Endothelial cell of umbilical vein (primary cell): ENCODE results near the gene NPTX1. TPM values are rescaled to one million over a fixed set of nuclear protein-coding genes. Genes with fewer than 3 reads are reported as not detected.

Source experiments
- BruUV-seq: library from RNA; stranded (reverse); fragments of 400-500 nt; replicated peaks from 2 replicates; lab custom pipeline; 2021; lab: Mats Ljungman, UMichigan
- CTCF ChIA-PET: fragments of 300-600, 350-600 bp; sonication (Branson Sonifier 250); formaldehyde crosslinking; loops from one replicate; lab custom pipeline; 2021; ENCODE audit warnings: antibody characterized with exemption, inconsistent platforms; lab: Charles Lee
- POLR2A ChIA-PET: fragments of 300-600, 350-600 bp; sonication (Branson Sonifier 250); formaldehyde crosslinking; loops from one replicate; lab custom pipeline; 2021; ENCODE audit warnings: antibody characterized with exemption, inconsistent platforms; lab: Charles Lee
- DNase-seq: peaks from one replicate; pipeline ENCODE4 v3.0.0-alpha.2; 2011; ENCODE audit warnings: low read depth, low spot score
- FAIRE-seq: peaks from 2 replicates; lab custom pipeline; 2011; peaks lifted over from hg19 to GRCh38; lab: Jason Lieb, UNC
- H2AFZ ChIP-seq: 2 replicates; pipeline ENCODE4 v1.6.0; 2012; ENCODE audit warnings: low read depth, low read length, control low read depth, inconsistent platforms
- H3K27ac ChIP-seq: 2 replicates; pipeline ENCODE4 v1.5.1; 2011; ENCODE audit warnings: low read depth, mild to moderate bottlenecking, control low read depth, low read length, moderate library complexity; ENCODE audit not compliant: insufficient read depth
- H3K27me3 ChIP-seq, 2 experiments: 2 replicates each; pipeline versions ENCODE4 v1.6.0 to v1.6.1; 2011; ENCODE audit warnings: low read length in 2 of 2, mixed read lengths in 1 of 2; ENCODE audit not compliant: control insufficient read depth in 2 of 2, insufficient read depth in 2 of 2
- H3K36me3 ChIP-seq, 2 experiments: 2 replicates in 1 of 2; 3 replicates in 1 of 2; pipeline ENCODE4 v1.5.1; 2011; ENCODE audit warnings: low read length in 2 of 2, mild to moderate bottlenecking in 1 of 2, moderate library complexity in 1 of 2; ENCODE audit not compliant: control insufficient read depth in 2 of 2, insufficient read depth in 2 of 2; ENCODE audit errors: extremely low read depth in 1 of 2
- H3K4me1 ChIP-seq: 3 replicates; pipeline ENCODE4 v1.5.1; 2011; ENCODE audit warnings: mild to moderate bottlenecking, low read length; ENCODE audit not compliant: control insufficient read depth, insufficient read depth; ENCODE audit errors: extremely low read depth
- H3K4me2 ChIP-seq: 2 replicates; pipeline ENCODE4 v1.6.1; 2011; ENCODE audit warnings: low read length, control low read depth, mixed read lengths; ENCODE audit not compliant: insufficient read depth
- H3K4me3 ChIP-seq, 3 experiments: fragments of 200-600 bp in 1 of 3; sonication (generic), shearing (Covaris generic) in 1 of 3; replicated peaks in 1 of 3; 2 replicates each; pipeline ENCODE4 v1.5.1; 2011 to 2016; ENCODE audit warnings: control low read depth in 3 of 3, low read length in 3 of 3, mild to moderate bottlenecking in 2 of 3, inconsistent platforms in 1 of 3, low read depth in 1 of 3, moderate library complexity in 1 of 3; ENCODE audit not compliant: insufficient read depth in 1 of 3
- H3K79me2 ChIP-seq: 2 replicates; pipeline ENCODE4 v1.6.0; 2012; ENCODE audit warnings: low read length, inconsistent platforms; ENCODE audit not compliant: control insufficient read depth, insufficient read depth
- H3K9ac ChIP-seq: replicated peaks from 2 replicates; pipeline ENCODE3; 2011; ENCODE audit warnings: low read length, control low read depth; ENCODE audit not compliant: insufficient read depth; ENCODE audit errors: extremely low read depth
- H3K9me1 ChIP-seq: replicated peaks from 3 replicates; pipeline ENCODE4 v1.6.0; 2011; ENCODE audit warnings: mild to moderate bottlenecking, low read length; ENCODE audit not compliant: control insufficient read depth, insufficient read depth; ENCODE audit errors: extremely low read depth
- H3K9me3 ChIP-seq: replicated peaks from 2 replicates; pipeline ENCODE4 v1.5.1; 2012; ENCODE audit warnings: low read length, inconsistent platforms; ENCODE audit not compliant: control insufficient read depth, insufficient read depth
- H4K20me1 ChIP-seq: replicated peaks from 2 replicates; pipeline ENCODE3; 2011; ENCODE audit warnings: mild to moderate bottlenecking, low read length; ENCODE audit not compliant: control insufficient read depth, insufficient read depth; ENCODE audit errors: extremely low read depth
- EZH2 ChIP-seq: IDR thresholded peaks from 2 replicates; pipeline ENCODE4 v1.6.1; 2012; ENCODE audit warnings: borderline replicate concordance, low read depth, mild to moderate bottlenecking, moderate library complexity, low read length, inconsistent platforms; ENCODE audit not compliant: severe bottlenecking
- FOS ChIP-seq: IDR thresholded peaks from 2 replicates; pipeline ENCODE4 v1.6.1; 2011; ENCODE audit warnings: mild to moderate bottlenecking, low read length, moderate library complexity, borderline replicate concordance; ENCODE audit not compliant: insufficient read depth
- GATA2 ChIP-seq: IDR thresholded peaks from 2 replicates; pipeline ENCODE4 v1.7.0; 2011; ENCODE audit warnings: low read depth, mild to moderate bottlenecking, moderate library complexity, mixed read lengths, low read length; ENCODE audit not compliant: insufficient read length, insufficient read depth
- JUN ChIP-seq: IDR thresholded peaks from 2 replicates; pipeline ENCODE4 v1.6.1; 2011; ENCODE audit warnings: borderline replicate concordance, low read depth; ENCODE audit not compliant: insufficient read length, insufficient read depth
- MAX ChIP-seq: IDR thresholded peaks from 2 replicates; pipeline ENCODE4 v1.6.1; 2011; ENCODE audit not compliant: insufficient read depth, insufficient read length
- MYC ChIP-seq: IDR thresholded peaks from one replicate; pipeline ENCODE4 v1.6.1; 2011; ENCODE audit warnings: mild to moderate bottlenecking, low read depth, low read length
- POLR2A ChIP-seq: IDR thresholded peaks from 2 replicates; pipeline ENCODE4 v1.6.1; 2012; ENCODE audit warnings: low read depth, mild to moderate bottlenecking, control low read depth, low read length
- POLR2AphosphoS5 ChIP-seq: IDR thresholded peaks from 2 replicates; pipeline ENCODE4 v1.6.1; 2012; ENCODE audit warnings: low read depth, mild to moderate bottlenecking, control low read depth, low read length, moderate library complexity; ENCODE audit not compliant: insufficient read depth
- dilution Hi-C: fragments of 300-500 bp; cut with MboI; formaldehyde crosslinking; loops from one replicate; pipeline ENCODE4 v1.15.0; 2019; ENCODE audit warnings: low sequenced_read_pairs; ENCODE audit not compliant: extremely low pct_ligation_motif_present
- intact Hi-C: fragments of 100-400 bp; cut with micrococcal nuclease; formaldehyde crosslinking; loops from one replicate; pipeline ENCODE4 v1.10.0; 2022
- polyA plus RNA-seq, 4 experiments: library from polyadenylated mRNA; depleted of rRNA in 3 of 4; stranded (reverse) in 3 of 4; unstranded in 1 of 4; fragments of >200 nt; gene quantifications; 2 replicates each; pipeline versions ENCODE4 v1.2.1 to v1.2.3, GENCODE V29; 2011 to 2012; ENCODE audit warnings: missing spikeins in 1 of 4
- total RNA-seq: library from RNA; stranded (reverse); gene quantifications from 2 replicates; pipeline ENCODE4 v1.2.3, GENCODE V29; 2021
- TF ChIP-seq, protein P1 (sequence below), 2 donors: IDR thresholded peaks; 1 replicate in 1 of 2; 2 replicates in 1 of 2; pipeline ENCODE4 v1.5.1; 2011; ENCODE audit warnings: low read length in 2 of 2, mild to moderate bottlenecking in 2 of 2, moderate library complexity in 2 of 2, control low read depth in 1 of 2, inconsistent platforms in 1 of 2, low read depth in 1 of 2; ENCODE audit not compliant: insufficient read depth in 1 of 2; ENCODE audit errors: extremely low read depth in 1 of 2

The NPTX1 gene
- total and polyA plus RNA-seq, 2 donors (not counting 3 experiments of a cell fraction or from before 2014, with no cell fraction given), result 0.03 TPM; not detected in 1

GRCh38 chr17:80451104-80451775 is 25.2 kb downstream of the NPTX1 start:
- FAIRE-seq (no peak), DNase-seq (no peak)
- Histone ChIP-seq H3K9ac (no peak overlapping the region), H4K20me1 (no peaks in the 10 kb centered on the region), H3K27me3 (no peaks in the 10 kb centered on the region), H2AFZ (no peak overlapping the region), H3K9me1 (no peaks in the 10 kb centered on the region), H3K4me1 (peaks cover 9% of the 10 kb centered on the region), H3K27ac (no peak overlapping the region), H3K4me2 (no peak overlapping the region), H3K4me3 (no peak overlapping the region), H3K79me2 (no peaks in the 10 kb centered on the region), H3K36me3 (no peaks in the 10 kb centered on the region), H3K9me3 (no peaks in the 10 kb centered on the region)
- POLR2A ChIA-PET, result no interaction called here
- no TSS peak for BruUV-seq
- CTCF ChIA-PET, result no interaction called here
- dilution Hi-C loops (no loop called here), intact Hi-C loops (no loop called here)
- TF ChIP-seq FOS (no peak), MAX (no peak), POLR2AphosphoS5 (no peak), POLR2A (no peak), GATA2 (no peak), JUN (no peak), MYC (no peak), EZH2 (no peak)
- TF ChIP-seq, protein P1, sequence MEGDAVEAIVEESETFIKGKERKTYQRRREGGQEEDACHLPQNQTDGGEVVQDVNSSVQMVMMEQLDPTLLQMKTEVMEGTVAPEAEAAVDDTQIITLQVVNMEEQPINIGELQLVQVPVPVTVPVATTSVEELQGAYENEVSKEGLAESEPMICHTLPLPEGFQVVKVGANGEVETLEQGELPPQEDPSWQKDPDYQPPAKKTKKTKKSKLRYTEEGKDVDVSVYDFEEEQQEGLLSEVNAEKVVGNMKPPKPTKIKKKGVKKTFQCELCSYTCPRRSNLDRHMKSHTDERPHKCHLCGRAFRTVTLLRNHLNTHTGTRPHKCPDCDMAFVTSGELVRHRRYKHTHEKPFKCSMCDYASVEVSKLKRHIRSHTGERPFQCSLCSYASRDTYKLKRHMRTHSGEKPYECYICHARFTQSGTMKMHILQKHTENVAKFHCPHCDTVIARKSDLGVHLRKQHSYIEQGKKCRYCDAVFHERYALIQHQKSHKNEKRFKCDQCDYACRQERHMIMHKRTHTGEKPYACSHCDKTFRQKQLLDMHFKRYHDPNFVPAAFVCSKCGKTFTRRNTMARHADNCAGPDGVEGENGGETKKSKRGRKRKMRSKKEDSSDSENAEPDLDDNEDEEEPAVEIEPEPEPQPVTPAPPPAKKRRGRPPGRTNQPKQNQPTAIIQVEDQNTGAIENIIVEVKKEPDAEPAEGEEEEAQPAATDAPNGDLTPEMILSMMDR (IDR thresholded peaks at IDR 0.05; ENCODE audit: extremely low read depth in 1 of 2, insufficient read depth in 1 of 2, low read depth in 1 of 2, low read length in 2 of 2), result no peak
